ENCODE results near the gene ENHO. TPM values are rescaled to one million over a fixed set of nuclear protein-coding genes. Genes with fewer than 3 reads are reported as not detected.

Gene ENHO
- total RNA-seq, 1 donor from 2014 or later, result not detected

DNA sequence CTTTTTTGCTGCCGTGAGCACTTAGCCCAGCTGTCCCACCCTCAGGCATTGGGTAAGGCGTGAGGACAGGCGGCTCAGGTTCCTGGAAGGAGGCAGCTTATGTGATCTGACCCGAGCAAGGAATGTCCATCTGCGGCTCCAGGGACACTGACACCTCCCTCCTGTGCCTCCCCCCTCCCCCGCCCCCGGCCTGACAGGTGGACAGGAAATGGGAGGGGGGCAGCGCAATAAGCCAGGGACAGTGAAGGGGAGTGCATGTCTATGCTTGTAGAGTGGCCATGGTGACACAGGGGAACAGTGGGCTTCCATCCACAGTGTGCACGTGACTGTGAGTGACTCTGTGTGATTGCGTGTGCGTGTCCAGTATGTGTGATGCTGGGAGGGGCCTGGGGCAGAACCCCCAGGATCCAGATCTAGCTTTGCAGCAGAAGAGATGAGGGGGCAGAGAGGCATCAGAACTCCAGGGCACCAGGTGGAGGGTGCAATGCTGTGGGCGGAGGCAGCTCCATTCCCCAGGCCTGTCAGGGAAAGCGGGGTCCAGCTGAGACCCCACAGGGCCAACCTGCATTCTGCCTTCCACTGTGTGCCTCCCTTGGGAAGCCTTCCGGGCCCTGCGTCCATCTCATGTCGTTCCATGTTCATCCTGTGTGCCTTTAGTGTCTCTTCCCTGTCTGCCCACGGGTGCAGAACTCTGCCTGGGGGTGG lies 36.3 kb upstream of the ENHO start:
- Histone ChIP-seq H3K9me3 (no peaks in the 10 kb centered on the region), H3K36me3 (peaks cover 0 to 5% of the 10 kb centered on the region in 2 donors), H3K27ac (peak overlapping the region; percentile 66), H3K27me3 (no peaks in the 10 kb centered on the region), H3K4me1 (peaks cover 34% of the 10 kb centered on the region), H3K4me3 (peak overlapping the region in 1 of 2 donors; percentile 31)
- DNase-seq (ENCODE audit: extremely low spot score in 2 of 2), result no peak
- intact Hi-C loops (cut with DNase I), result no loop called here
- TF ChIP-seq POLR2AphosphoS5 (IDR thresholded peaks at IDR 0.05; ENCODE audit: insufficient read depth in 1 of 2, low read depth in 1 of 2) (no peak), POLR2A (IDR thresholded peaks at IDR 0.05) (no peak)
- TF ChIP-seq, protein P1, sequence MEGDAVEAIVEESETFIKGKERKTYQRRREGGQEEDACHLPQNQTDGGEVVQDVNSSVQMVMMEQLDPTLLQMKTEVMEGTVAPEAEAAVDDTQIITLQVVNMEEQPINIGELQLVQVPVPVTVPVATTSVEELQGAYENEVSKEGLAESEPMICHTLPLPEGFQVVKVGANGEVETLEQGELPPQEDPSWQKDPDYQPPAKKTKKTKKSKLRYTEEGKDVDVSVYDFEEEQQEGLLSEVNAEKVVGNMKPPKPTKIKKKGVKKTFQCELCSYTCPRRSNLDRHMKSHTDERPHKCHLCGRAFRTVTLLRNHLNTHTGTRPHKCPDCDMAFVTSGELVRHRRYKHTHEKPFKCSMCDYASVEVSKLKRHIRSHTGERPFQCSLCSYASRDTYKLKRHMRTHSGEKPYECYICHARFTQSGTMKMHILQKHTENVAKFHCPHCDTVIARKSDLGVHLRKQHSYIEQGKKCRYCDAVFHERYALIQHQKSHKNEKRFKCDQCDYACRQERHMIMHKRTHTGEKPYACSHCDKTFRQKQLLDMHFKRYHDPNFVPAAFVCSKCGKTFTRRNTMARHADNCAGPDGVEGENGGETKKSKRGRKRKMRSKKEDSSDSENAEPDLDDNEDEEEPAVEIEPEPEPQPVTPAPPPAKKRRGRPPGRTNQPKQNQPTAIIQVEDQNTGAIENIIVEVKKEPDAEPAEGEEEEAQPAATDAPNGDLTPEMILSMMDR (IDR thresholded peaks at IDR 0.05), result no peak

DNA sequence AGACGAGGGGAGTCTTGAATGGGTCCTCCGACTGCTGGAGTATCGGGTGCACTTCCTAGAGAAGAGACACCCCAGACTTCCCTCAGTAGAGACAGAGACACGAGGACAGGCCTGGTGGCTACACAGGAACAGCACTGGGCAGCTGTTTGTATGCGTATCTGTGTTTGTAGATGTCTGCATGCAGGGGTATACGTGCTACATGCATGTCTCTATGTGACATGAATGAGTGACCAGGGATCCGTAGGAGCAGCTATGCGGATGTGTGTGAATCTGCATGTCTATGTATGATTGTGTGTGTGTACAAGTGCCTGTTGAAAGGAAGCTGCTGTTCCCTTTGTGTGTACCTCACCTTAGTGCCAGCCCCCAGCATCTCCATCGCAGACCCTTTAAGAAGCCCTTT lies 35.6 kb upstream of the ENHO start:
- intact Hi-C loops (cut with DNase I), result no loop called here
- H3K36me3 ChIP-seq, result peaks cover 0 to 5% of the 10 kb centered on the region in 2 donors
- no peak overlapping the region for H3K27ac ChIP-seq
- TF ChIP-seq POLR2AphosphoS5 (IDR thresholded peaks at IDR 0.05; ENCODE audit: insufficient read depth in 1 of 2, low read depth in 1 of 2) (no peak), POLR2A (IDR thresholded peaks at IDR 0.05) (no peak)
- TF ChIP-seq, protein P1 (IDR thresholded peaks at IDR 0.05), result no peak
- H3K9me3 ChIP-seq, result no peaks in the 10 kb centered on the region
- H3K4me1 ChIP-seq, result peaks cover 34% of the 10 kb centered on the region
- DNase-seq (ENCODE audit: extremely low spot score in 2 of 2), result no peak
- no peak overlapping the region for H3K4me3 ChIP-seq
- H3K27me3 ChIP-seq, result no peaks in the 10 kb centered on the region

- TF ChIP-seq, protein P1 (IDR thresholded peaks at IDR 0.05), result no peak
- TF ChIP-seq POLR2AphosphoS5 (IDR thresholded peaks at IDR 0.05; ENCODE audit: insufficient read depth in 1 of 2, low read depth in 1 of 2) (no peak), POLR2A (IDR thresholded peaks at IDR 0.05) (no peak)
- no peak overlapping the region for H3K27ac ChIP-seq
- H3K27me3 ChIP-seq, result no peaks in the 10 kb centered on the region
- peaks cover 0 to 5% of the 10 kb centered on the region in 2 donors for H3K36me3 ChIP-seq
- intact Hi-C loops (cut with DNase I), result no loop called here
- H3K4me1 ChIP-seq, result peaks cover 34% of the 10 kb centered on the region
- no peaks in the 10 kb centered on the region for H3K9me3 ChIP-seq
- H3K4me3 ChIP-seq, result no peak overlapping the region
- no peak for DNase-seq (ENCODE audit: extremely low spot score in 2 of 2)
Measured at GRCh38 chr9:34557426-34558321, 34.9 kb upstream of the ENHO start.

GRCh38 chr9:34556949-34557348 lies 34.2 kb upstream of the ENHO start:
- H3K27ac ChIP-seq, result no peak overlapping the region
- H3K4me3 ChIP-seq, result no peak overlapping the region
- TF ChIP-seq, protein P1 (IDR thresholded peaks at IDR 0.05), result no peak
- TF ChIP-seq POLR2A (IDR thresholded peaks at IDR 0.05) (no peak), POLR2AphosphoS5 (IDR thresholded peaks at IDR 0.05; ENCODE audit: insufficient read depth in 1 of 2, low read depth in 1 of 2) (no peak)
- H3K36me3 ChIP-seq, result no peaks in the 10 kb centered on the region
- DNase-seq (ENCODE audit: extremely low spot score in 2 of 2), result no peak
- no peaks in the 10 kb centered on the region for H3K9me3 ChIP-seq
- intact Hi-C loops (cut with DNase I), result no loop called here
- peaks cover 34% of the 10 kb centered on the region for H3K4me1 ChIP-seq
- no peaks in the 10 kb centered on the region for H3K27me3 ChIP-seq

Data from vagina (tissue), 2 donors.